Activated CD4-positive, alpha-beta memory T cell treated with anti-CD3 and anti-CD28 coated beads for 36 hours (primary cell): ENCODE measurements around the gene XIAP. TPM values are rescaled to one million over a fixed set of nuclear protein-coding genes. Genes with fewer than 3 reads are reported as not detected.
"Not testable (repeated sequence)": the region's sequence is repeated elsewhere in the genome, so short reads cannot be mapped to it uniquely, and the experiment has no call there.

Experiments
- CTCF ChIA-PET: fragments of 350-600 bp; sonication (Branson Sonifier 250); formaldehyde crosslinking; loops from one replicate; lab custom pipeline; 2021; ENCODE audit warnings: antibody characterized with exemption, inconsistent platforms; lab: Charles Lee
- POLR2A ChIA-PET: fragments of 350-600 bp; sonication (Branson Sonifier 250); formaldehyde crosslinking; loops from one replicate; lab custom pipeline; 2021; ENCODE audit warnings: antibody characterized with exemption; lab: Charles Lee
- DNase-seq: peaks from one replicate; pipeline ENCODE4 v3.0.0-alpha.2; 2020
- H3K27ac Mint-ChIP-seq: one replicate; pipeline ENCODE4 v1.8.0; 2021; ENCODE audit warnings: mixed read lengths
- H3K27me3 Mint-ChIP-seq: one replicate; pipeline ENCODE4 v1.8.0; 2021; ENCODE audit warnings: mixed read lengths
- H3K36me3 Mint-ChIP-seq: one replicate; pipeline ENCODE4 v1.8.0; 2021; ENCODE audit warnings: mixed read lengths
- H3K4me1 Mint-ChIP-seq: one replicate; pipeline ENCODE4 v1.8.0; 2021; ENCODE audit warnings: low read depth, mixed read lengths
- H3K4me3 Mint-ChIP-seq: one replicate; pipeline ENCODE4 v1.8.0; 2021; ENCODE audit warnings: mild to moderate bottlenecking, mixed read lengths
- H3K9me3 Mint-ChIP-seq: one replicate; pipeline ENCODE4 v1.8.0; 2021; ENCODE audit warnings: mixed read lengths
- intact Hi-C: fragments of 100-400 bp; cut with micrococcal nuclease; formaldehyde crosslinking; loops from one replicate; pipeline ENCODE4 v1.15.1; 2023
- total RNA-seq, 2 experiments: library from RNA; stranded (reverse); gene quantifications; one replicate each; pipeline ENCODE4 v1.2.3, GENCODE V29; 2021

The XIAP gene
- total RNA-seq = 10 to 100 TPM; 33.9 to 36.1 TPM

DNA sequence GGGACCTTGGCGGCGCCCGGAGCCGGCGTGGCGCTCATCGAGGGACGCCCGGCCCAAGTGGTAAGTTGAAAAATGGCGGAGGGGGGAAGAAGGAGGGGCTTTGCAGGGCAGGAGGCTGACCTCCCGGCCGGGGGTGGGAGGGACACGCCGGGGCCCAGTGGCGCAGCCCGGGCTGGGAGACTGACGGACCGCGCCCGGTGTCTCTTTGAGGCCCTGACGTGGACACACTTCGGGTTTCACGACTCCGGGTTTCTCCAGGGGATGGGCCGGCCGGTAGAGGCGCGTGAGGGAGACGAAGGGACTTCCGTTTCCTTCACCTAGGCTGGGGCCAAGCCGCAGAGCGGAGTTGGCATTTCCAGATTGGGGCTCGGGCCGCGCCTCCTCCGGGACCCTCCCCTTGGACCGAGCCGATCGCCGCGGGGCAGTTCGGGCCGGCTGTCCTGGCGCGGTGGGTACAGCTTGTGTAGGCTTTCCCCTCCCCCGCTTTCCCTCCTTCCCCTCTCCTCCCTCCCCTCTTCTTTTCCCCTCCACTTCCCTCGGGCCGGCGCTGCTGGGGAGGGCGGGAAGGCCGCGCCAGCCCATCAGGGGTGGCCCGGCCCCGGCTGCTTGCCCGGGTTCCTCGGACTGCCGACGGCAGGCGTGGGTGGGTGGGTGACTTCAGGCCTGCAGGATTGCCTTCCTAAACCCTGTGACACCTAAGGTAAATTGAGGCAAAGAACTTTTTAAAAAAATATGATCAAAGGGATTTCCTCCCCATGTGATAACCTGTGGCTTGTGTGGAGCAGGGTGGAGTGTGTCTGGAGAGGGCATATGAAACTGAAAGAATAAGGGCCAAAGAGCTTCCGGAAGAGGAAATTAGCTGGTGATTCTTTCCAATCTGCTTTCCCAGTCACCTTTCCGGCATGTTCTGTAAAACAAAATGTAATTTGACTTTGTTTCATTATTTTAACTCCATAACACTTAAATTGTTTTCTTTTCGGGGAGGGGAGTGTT is at the start of gene XIAP:
Gene XIAP (plus strand): TSS at position 208 of the 993 bp plus-strand sequence. CDS start 25,610 bp downstream, outside the sequence.
- intact Hi-C loops = loop anchor here (1.0 to 10.0 kb wide), 4 partner anchors 19 to 205 kb away; partner anchors contain the start of gene STAG2
- DNase-seq = peak; percentile 81
- peaks cover 19% of the 10 kb centered on the region for H3K4me1 Mint-ChIP-seq
- ChIA-PET CTCF (interaction anchor here (1.4 to 1.6 kb wide), 2 partner anchors 25 to 27 kb away, joined by 5 to 6 read pairs; no protein-coding TSS in a partner anchor), POLR2A (interaction anchor here (1.2 kb wide), 1 partner anchor 103 kb away, joined by 3 read pairs; no protein-coding TSS in a partner anchor)
- H3K4me3 Mint-ChIP-seq = peak within 1 kb of the TSS; percentile 84
- no peaks in the 10 kb centered on the region for H3K36me3 Mint-ChIP-seq
- peak within 1 kb of the TSS; percentile 93 for H3K27ac Mint-ChIP-seq
- H3K9me3 Mint-ChIP-seq = no peaks in the 10 kb centered on the region
- no peaks in the 10 kb centered on the region for H3K27me3 Mint-ChIP-seq

- Mint-ChIP-seq H3K9me3 (no peaks in the 10 kb centered on the region), H3K36me3 (no peaks in the 10 kb centered on the region), H3K4me3 (no peak overlapping the region), H3K4me1 (peaks cover 2% of the 10 kb centered on the region), H3K27ac (no peak overlapping the region), H3K27me3 (no peaks in the 10 kb centered on the region)
- ChIA-PET CTCF (no interaction called here), POLR2A (no interaction called here)
- DNase-seq = no peak
- intact Hi-C loops = no loop called here
Observed at GRCh38 chrX:123814343-123814742, 45.5 kb upstream of the XIAP start.

GRCh38 chrX:123814934-123815394 is 44.9 kb upstream of the XIAP start:
- H3K27me3 Mint-ChIP-seq, H3K4me3 Mint-ChIP-seq, CTCF ChIA-PET, DNase-seq, H3K36me3 Mint-ChIP-seq, POLR2A ChIA-PET, intact Hi-C loops, H3K27ac Mint-ChIP-seq, H3K9me3 Mint-ChIP-seq, H3K4me1 Mint-ChIP-seq: not testable (repeated sequence)

DNA sequence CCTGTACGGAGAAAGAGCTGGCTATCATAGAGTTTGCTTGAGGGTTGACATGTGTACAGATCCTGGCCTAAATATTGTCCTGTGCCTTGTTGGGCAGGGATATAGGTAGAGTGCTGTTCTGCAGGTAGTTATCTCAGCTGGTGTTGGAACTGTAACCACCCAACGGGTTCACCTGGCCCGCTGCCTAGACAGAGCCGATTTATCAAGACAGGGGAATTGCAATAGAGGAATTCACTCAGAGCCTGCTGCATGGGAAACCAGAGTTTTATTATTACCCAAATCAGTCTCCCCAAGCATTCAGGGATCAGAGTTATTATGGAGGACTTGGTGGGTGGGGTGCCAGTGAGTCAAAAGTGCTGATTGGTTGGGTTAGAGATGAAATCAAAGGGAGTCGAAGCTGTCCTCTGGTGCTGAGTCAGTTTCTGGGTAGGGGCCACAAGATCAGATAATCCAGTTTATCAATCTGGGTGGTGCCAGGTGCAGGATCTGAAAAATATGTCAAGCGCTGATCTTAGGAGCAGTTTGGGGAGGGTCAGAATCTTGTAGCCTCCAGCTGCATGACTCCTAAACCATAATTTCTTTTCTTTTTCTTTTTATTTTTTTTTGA is 42.5 kb upstream of the XIAP start:
- Mint-ChIP-seq H3K4me1 (peaks cover 2% of the 10 kb centered on the region), H3K9me3 (no peaks in the 10 kb centered on the region), H3K27me3 (no peaks in the 10 kb centered on the region), H3K36me3 (no peaks in the 10 kb centered on the region), H3K27ac (no peak overlapping the region), H3K4me3 (no peak overlapping the region)
- ChIA-PET POLR2A (no interaction called here), CTCF (interaction anchor here (1.2 kb wide), 1 partner anchor 39 kb away, joined by 3 read pairs; no protein-coding TSS in a partner anchor)
- no peak for DNase-seq
- intact Hi-C loops = no loop called here

- intact Hi-C loops = no loop called here
- H3K27ac Mint-ChIP-seq = no peak overlapping the region
- CTCF ChIA-PET = interaction anchor here (1.2 kb wide), 1 partner anchor 40 kb away, joined by 3 read pairs; no protein-coding TSS in a partner anchor
- H3K4me3 Mint-ChIP-seq = no peak overlapping the region
- no peak for DNase-seq
- H3K4me1 Mint-ChIP-seq = peaks cover 2% of the 10 kb centered on the region
- no peaks in the 10 kb centered on the region for H3K27me3 Mint-ChIP-seq
- H3K36me3 Mint-ChIP-seq = no peaks in the 10 kb centered on the region
- no peaks in the 10 kb centered on the region for H3K9me3 Mint-ChIP-seq
- POLR2A ChIA-PET = no interaction called here
Observed at GRCh38 chrX:123818243-123818642, 41.6 kb upstream of the XIAP start.

- CTCF ChIA-PET = no interaction called here
- no peaks in the 10 kb centered on the region for H3K4me1 Mint-ChIP-seq
- POLR2A ChIA-PET = no interaction called here
- DNase-seq = no peak
- intact Hi-C loops = no loop called here
- H3K36me3 Mint-ChIP-seq = no peaks in the 10 kb centered on the region
- no peak overlapping the region for H3K27ac Mint-ChIP-seq
- no peak overlapping the region for H3K4me3 Mint-ChIP-seq
- no peaks in the 10 kb centered on the region for H3K9me3 Mint-ChIP-seq
- no peaks in the 10 kb centered on the region for H3K27me3 Mint-ChIP-seq
Observed at GRCh38 chrX:123822965-123823364, 36.9 kb upstream of the XIAP start.

DNA sequence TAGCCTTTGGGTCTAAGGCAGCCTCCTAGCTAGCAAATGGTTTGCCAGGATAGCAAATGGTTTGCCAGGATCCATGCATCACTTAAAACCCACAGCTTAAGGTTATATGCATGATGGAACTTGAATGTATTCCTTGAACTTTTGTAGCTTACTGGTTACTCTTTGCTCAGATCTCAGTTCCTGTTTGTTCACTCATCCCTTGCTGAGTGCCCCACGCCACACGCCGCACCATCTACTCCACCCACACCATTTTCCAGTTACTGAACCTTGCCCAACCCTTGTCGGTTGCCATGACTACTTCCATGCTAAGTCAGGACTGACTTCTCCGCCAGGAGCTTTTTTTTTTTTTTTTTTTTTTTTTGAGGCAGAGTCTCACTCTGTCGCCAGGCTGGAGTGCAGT is 29.5 kb upstream of the XIAP start:
- CTCF ChIA-PET = interaction anchor here (0.6 to 4.5 kb wide), 3 partner anchors 55 to 214 kb away, joined by 3 to 29 read pairs (median 3); no protein-coding TSS in a partner anchor
- Mint-ChIP-seq H3K9me3 (no peaks in the 10 kb centered on the region), H3K4me3 (no peak overlapping the region), H3K4me1 (peaks cover 6% of the 10 kb centered on the region), H3K27ac (no peak overlapping the region), H3K27me3 (peaks cover 3% of the 10 kb centered on the region), H3K36me3 (no peaks in the 10 kb centered on the region)
- peak; percentile 63 for DNase-seq
- POLR2A ChIA-PET = interaction anchor here (0.5 to 0.6 kb wide), 2 partner anchors 35 to 132 kb away, joined by 3 read pairs; no protein-coding TSS in a partner anchor
- intact Hi-C loops = loop anchor here (5.0 to 10.0 kb wide), 3 partner anchors 184 to 382 kb away; no protein-coding TSS in a partner anchor

- H3K9me3 Mint-ChIP-seq = no peaks in the 10 kb centered on the region
- CTCF ChIA-PET = interaction anchor here (0.5 to 4.8 kb wide), 24 partner anchors 20 to 473 kb away, joined by 3 to 30 read pairs (median 4); no protein-coding TSS in a partner anchor
- peaks cover 3% of the 10 kb centered on the region for H3K27me3 Mint-ChIP-seq
- no peak overlapping the region for H3K27ac Mint-ChIP-seq
- no peaks in the 10 kb centered on the region for H3K36me3 Mint-ChIP-seq
- peak; percentile 73 for DNase-seq
- intact Hi-C loops = loop anchor here (2.0 to 10.0 kb wide), 5 partner anchors 51 to 379 kb away; partner anchors contain the start of gene STAG2
- peaks cover 12% of the 10 kb centered on the region for H3K4me1 Mint-ChIP-seq
- POLR2A ChIA-PET = no interaction called here
- no peak overlapping the region for H3K4me3 Mint-ChIP-seq
Observed at GRCh38 chrX:123833387-123833786, 26.5 kb upstream of the XIAP start.

DNA sequence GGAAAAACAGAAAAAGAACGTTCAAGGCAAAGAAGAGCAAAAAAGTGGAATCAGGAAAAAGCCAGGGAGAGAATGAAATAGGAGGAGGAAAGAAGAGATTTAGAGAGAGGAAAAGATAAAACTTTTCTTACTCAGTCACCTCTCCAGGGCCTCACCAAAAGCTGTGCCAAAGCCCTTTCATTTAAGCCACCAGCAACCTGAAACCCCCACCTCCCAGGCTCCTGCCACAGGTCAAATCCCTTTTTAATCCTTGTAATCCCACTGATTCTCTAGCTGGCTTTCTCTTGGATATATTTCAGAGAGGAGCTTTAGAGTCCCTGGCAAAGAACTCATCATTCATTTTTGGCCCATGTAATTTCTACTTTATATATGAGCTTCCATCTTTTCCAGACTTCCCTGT is 25.7 kb upstream of the XIAP start:
- Mint-ChIP-seq H3K27me3 (peaks cover 3% of the 10 kb centered on the region), H3K4me1 (peaks cover 12% of the 10 kb centered on the region), H3K36me3 (no peaks in the 10 kb centered on the region), H3K9me3 (no peaks in the 10 kb centered on the region), H3K27ac (no peak overlapping the region), H3K4me3 (no peak overlapping the region)
- ChIA-PET POLR2A (interaction anchor here (0.6 kb wide), 1 partner anchor 254 kb away, joined by 3 read pairs; no protein-coding TSS in a partner anchor), CTCF (interaction anchor here (0.6 to 4.8 kb wide), 14 partner anchors 20 to 237 kb away, joined by 3 to 30 read pairs (median 4); no protein-coding TSS in a partner anchor)
- intact Hi-C loops = loop anchor here (5.0 to 10.0 kb wide), 3 partner anchors 181 to 378 kb away; no protein-coding TSS in a partner anchor
- no peak for DNase-seq

GRCh38 chrX:123835661-123836371 is 24.0 kb upstream of the XIAP start:
- intact Hi-C loops = loop anchor here (1.0 to 10.0 kb wide), 5 partner anchors 18 to 249 kb away; partner anchors contain the start of gene XIAP
- H3K9me3 Mint-ChIP-seq = no peaks in the 10 kb centered on the region
- H3K4me1 Mint-ChIP-seq = peaks cover 5% of the 10 kb centered on the region
- ChIA-PET CTCF (interaction anchor here (0.6 to 4.8 kb wide), 8 partner anchors 19 to 570 kb away, joined by 3 to 30 read pairs (median 4); partner anchors contain the start of gene XIAP), POLR2A (interaction anchor here (0.5 to 1.4 kb wide), 2 partner anchors 37 to 127 kb away, joined by 3 to 4 read pairs; no protein-coding TSS in a partner anchor)
- DNase-seq = peak; percentile 63
- no peak overlapping the region for H3K4me3 Mint-ChIP-seq
- no peaks in the 10 kb centered on the region for H3K36me3 Mint-ChIP-seq
- peaks cover 3% of the 10 kb centered on the region for H3K27me3 Mint-ChIP-seq
- no peak overlapping the region for H3K27ac Mint-ChIP-seq

GRCh38 chrX:123845129-123845528 is 14.7 kb upstream of the XIAP start:
- DNase-seq, POLR2A ChIA-PET, H3K36me3 Mint-ChIP-seq, H3K4me3 Mint-ChIP-seq, H3K9me3 Mint-ChIP-seq, intact Hi-C loops, CTCF ChIA-PET, H3K4me1 Mint-ChIP-seq, H3K27ac Mint-ChIP-seq, H3K27me3 Mint-ChIP-seq: not testable (repeated sequence)
